HG03045 (cell line): ENCODE results near the gene PBXIP1.
A peak's percentile ranks its signal among the peaks of the same experiment; 100 is the strongest.

Experiments used
- ATAC-seq: cut with Tn5 transposase; IDR thresholded peaks from one replicate; pipeline ENCODE4 v1.9.1; 2021; ENCODE audit warnings: mild to moderate bottlenecking, moderate library complexity; ENCODE audit not compliant: unreplicated experiment

PBXIP1 gene

GRCh38 chr1:154959426-154959780 is 3.5 kb upstream of the PBXIP1 start:
- no peak for ATAC-seq

GRCh38 chr1:154958681-154959425 is 3.0 kb upstream of the PBXIP1 start:
- ATAC-seq: no peak

GRCh38 chr1:154958036-154958435 is 2.1 kb upstream of the PBXIP1 start:
- no peak for ATAC-seq

GRCh38 chr1:154957091-154957657 is 1.3 kb upstream of the PBXIP1 start:
- ATAC-seq: no peak

- no peak for ATAC-seq
Observed at GRCh38 chr1:154956544-154956941, 644 bp upstream of the PBXIP1 start.

GRCh38 chr1:154955039-154955717 is 721 bp downstream of the PBXIP1 start:
- peak; percentile 39 for ATAC-seq

- no peak for ATAC-seq
Observed at GRCh38 chr1:154954541-154954940, 1.4 kb downstream of the PBXIP1 start.

- no peak for ATAC-seq
Observed at GRCh38 chr1:154953611-154954038, 2.3 kb downstream of the PBXIP1 start.

- no peak for ATAC-seq
Observed at GRCh38 chr1:154952664-154953063, 3.2 kb downstream of the PBXIP1 start.

GRCh38 chr1:154951901-154952657 is 3.8 kb downstream of the PBXIP1 start:
- no peak for ATAC-seq

- no peak for ATAC-seq
Observed at GRCh38 chr1:154948079-154948478, 7.8 kb downstream of the PBXIP1 start.

- no peak for ATAC-seq
Observed at GRCh38 chr1:154945962-154946850, 9.7 kb downstream of the PBXIP1 start.

GRCh38 chr1:154945160-154945961 is 10.5 kb downstream of the PBXIP1 start:
- no peak for ATAC-seq

GRCh38 chr1:154944401-154945159 is 11.3 kb downstream of the PBXIP1 start:
- no peak for ATAC-seq

GRCh38 chr1:154943649-154944400 is 12.1 kb downstream of the PBXIP1 start:
- ATAC-seq: no peak

- no peak for ATAC-seq
Observed at GRCh38 chr1:154941333-154942013, 14.4 kb downstream of the PBXIP1 start.

GRCh38 chr1:154940651-154941194 is 15.2 kb downstream of the PBXIP1 start:
- no peak for ATAC-seq
